Measurements from ENCODE around the gene WDR1.
A peak's percentile ranks its signal among the peaks of the same experiment; 100 is the strongest.

Gene WDR1

GRCh38 chr4:10109995-10110670 is 6.5 kb downstream of the WDR1 start:
- H3K36me3 Mint-ChIP-seq, result peaks cover 22% of the 10 kb centered on the region
- H3K9me3 Mint-ChIP-seq, result no peaks in the 10 kb centered on the region
- peak overlapping the region; percentile 73 for H3K4me3 Mint-ChIP-seq
- peaks cover 100% of the 10 kb centered on the region for H3K4me1 Mint-ChIP-seq
- H3K27ac Mint-ChIP-seq, result peak overlapping the region; percentile 88
- H3K27me3 Mint-ChIP-seq, result no peaks in the 10 kb centered on the region

- H3K9me3 Mint-ChIP-seq, result no peaks in the 10 kb centered on the region
- peaks cover 20% of the 10 kb centered on the region for H3K36me3 Mint-ChIP-seq
- H3K4me3 Mint-ChIP-seq, result peak overlapping the region; percentile 77
- peaks cover 100% of the 10 kb centered on the region for H3K4me1 Mint-ChIP-seq
- H3K27ac Mint-ChIP-seq, result peak overlapping the region; percentile 88
- no peaks in the 10 kb centered on the region for H3K27me3 Mint-ChIP-seq
Measured at GRCh38 chr4:10108818-10109783, 7.5 kb downstream of the WDR1 start.

- Mint-ChIP-seq H3K36me3 (peaks cover 14% of the 10 kb centered on the region), H3K4me1 (peaks cover 100% of the 10 kb centered on the region), H3K4me3 (peak overlapping the region; percentile 77), H3K9me3 (no peaks in the 10 kb centered on the region), H3K27ac (peak overlapping the region; percentile 88), H3K27me3 (no peaks in the 10 kb centered on the region)
Measured at GRCh38 chr4:10108391-10108790, 8.2 kb downstream of the WDR1 start.

GRCh38 chr4:10107111-10108091 is 9.2 kb downstream of the WDR1 start:
- Mint-ChIP-seq H3K27me3 (no peaks in the 10 kb centered on the region), H3K4me3 (peak overlapping the region; percentile 59), H3K9me3 (no peaks in the 10 kb centered on the region), H3K27ac (peak overlapping the region; percentile 84), H3K4me1 (peaks cover 100% of the 10 kb centered on the region), H3K36me3 (peaks cover 18% of the 10 kb centered on the region)

GRCh38 chr4:10106421-10107039 is 10.1 kb downstream of the WDR1 start:
- H3K4me1 Mint-ChIP-seq, result peaks cover 100% of the 10 kb centered on the region
- peaks cover 25% of the 10 kb centered on the region for H3K36me3 Mint-ChIP-seq
- peak overlapping the region; percentile 76 for H3K4me3 Mint-ChIP-seq
- no peaks in the 10 kb centered on the region for H3K9me3 Mint-ChIP-seq
- no peaks in the 10 kb centered on the region for H3K27me3 Mint-ChIP-seq
- H3K27ac Mint-ChIP-seq, result peak overlapping the region; percentile 87

GRCh38 chr4:10105920-10106319 is 10.7 kb downstream of the WDR1 start:
- peak overlapping the region; percentile 76 for H3K4me3 Mint-ChIP-seq
- peaks cover 100% of the 10 kb centered on the region for H3K4me1 Mint-ChIP-seq
- no peaks in the 10 kb centered on the region for H3K27me3 Mint-ChIP-seq
- H3K36me3 Mint-ChIP-seq, result peaks cover 28% of the 10 kb centered on the region
- no peaks in the 10 kb centered on the region for H3K9me3 Mint-ChIP-seq
- H3K27ac Mint-ChIP-seq, result peak overlapping the region; percentile 87

GRCh38 chr4:10105421-10105820 is 11.2 kb downstream of the WDR1 start:
- Mint-ChIP-seq H3K4me3 (peak overlapping the region; percentile 30), H3K27ac (peak overlapping the region; percentile 83), H3K27me3 (no peaks in the 10 kb centered on the region), H3K9me3 (no peaks in the 10 kb centered on the region), H3K36me3 (peaks cover 27% of the 10 kb centered on the region), H3K4me1 (peaks cover 100% of the 10 kb centered on the region)

- Mint-ChIP-seq H3K4me3 (peak overlapping the region; percentile 30), H3K27ac (peak overlapping the region; percentile 83), H3K27me3 (no peaks in the 10 kb centered on the region), H3K9me3 (no peaks in the 10 kb centered on the region), H3K36me3 (peaks cover 26% of the 10 kb centered on the region), H3K4me1 (peaks cover 100% of the 10 kb centered on the region)
Measured at GRCh38 chr4:10104991-10105276, 11.7 kb downstream of the WDR1 start.

GRCh38 chr4:10104211-10104990 is 12.2 kb downstream of the WDR1 start:
- Mint-ChIP-seq H3K4me1 (peaks cover 100% of the 10 kb centered on the region), H3K27ac (peak overlapping the region; percentile 83)

GRCh38 chr4:10102474-10103332 is 13.9 kb downstream of the WDR1 start:
- H3K4me3 Mint-ChIP-seq, result peak overlapping the region; percentile 36

More at GRCh38 chr4:10104211-10104990, 12.2 kb downstream of the WDR1 start:
- Mint-ChIP-seq H3K36me3 (peaks cover 23% of the 10 kb centered on the region), H3K27me3 (no peaks in the 10 kb centered on the region), H3K4me3 (peak overlapping the region; percentile 30), H3K9me3 (no peaks in the 10 kb centered on the region)

GRCh38 chr4:10101671-10102473 is 14.7 kb downstream of the WDR1 start:
- H3K27me3 Mint-ChIP-seq, result no peaks in the 10 kb centered on the region
- H3K4me3 Mint-ChIP-seq, result peak overlapping the region; percentile 51
- H3K9me3 Mint-ChIP-seq, result no peaks in the 10 kb centered on the region
- peak overlapping the region; percentile 85 for H3K27ac Mint-ChIP-seq
- peaks cover 100% of the 10 kb centered on the region for H3K4me1 Mint-ChIP-seq
- H3K36me3 Mint-ChIP-seq, result peaks cover 24% of the 10 kb centered on the region

More at GRCh38 chr4:10102474-10103332, 13.9 kb downstream of the WDR1 start:
- Mint-ChIP-seq H3K27me3 (no peaks in the 10 kb centered on the region), H3K27ac (peak overlapping the region; percentile 88), H3K36me3 (peaks cover 21% of the 10 kb centered on the region), H3K9me3 (no peaks in the 10 kb centered on the region), H3K4me1 (peaks cover 100% of the 10 kb centered on the region)

- peaks cover 22% of the 10 kb centered on the region for H3K36me3 Mint-ChIP-seq
- H3K27ac Mint-ChIP-seq, result peak overlapping the region; percentile 60
- no peaks in the 10 kb centered on the region for H3K27me3 Mint-ChIP-seq
- H3K9me3 Mint-ChIP-seq, result no peaks in the 10 kb centered on the region
- H3K4me3 Mint-ChIP-seq, result peak overlapping the region; percentile 73
- H3K4me1 Mint-ChIP-seq, result peaks cover 100% of the 10 kb centered on the region
Measured at GRCh38 chr4:10100734-10101216, 15.8 kb downstream of the WDR1 start.

Data from activated naive CD4-positive, alpha-beta T cell treated with anti-CD3 and anti-CD28 coated beads, Interleukin-2, amount 50 U/mL, for 24 hours (primary cell).